Hepatocyte (in vitro differentiated cells): ENCODE measurements around the gene TSFM.

Experiments used
- EZH2 ChIP-seq: fragments of 200-600 bp; sonication (generic); IDR thresholded peaks from 2 replicates; pipeline ENCODE4 v1.6.1; 2016; ENCODE audit warnings: antibody characterized with exemption, mild to moderate bottlenecking, borderline replicate concordance
- TF ChIP-seq, protein P1 (sequence below): fragments of 200-600 bp; sonication (generic); IDR thresholded peaks from 2 replicates; pipeline ENCODE4 v1.5.1; 2016; ENCODE audit warnings: antibody characterized with exemption, mild to moderate bottlenecking; ENCODE audit not compliant: poor library complexity

DNA sequence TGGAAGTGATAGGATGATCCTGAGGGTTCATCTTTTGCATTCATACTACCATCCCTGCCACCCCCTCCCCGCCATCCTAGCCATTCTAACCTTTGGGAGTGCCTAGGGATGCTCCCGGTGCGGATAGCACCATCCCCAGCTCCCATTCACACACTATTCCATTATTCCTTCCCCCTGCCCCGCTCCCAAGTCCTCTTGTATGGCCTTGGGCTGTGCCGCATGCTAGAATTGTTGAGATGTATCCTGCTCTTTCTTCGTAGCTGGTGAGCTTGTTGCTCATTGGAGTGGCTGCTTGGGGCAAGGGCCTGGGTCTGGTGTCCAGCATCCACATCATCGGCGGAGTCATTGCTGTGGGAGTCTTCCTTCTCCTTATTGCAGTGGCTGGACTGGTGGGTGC lies 37.1 kb upstream of the TSFM start:
- TF ChIP-seq, protein P1, sequence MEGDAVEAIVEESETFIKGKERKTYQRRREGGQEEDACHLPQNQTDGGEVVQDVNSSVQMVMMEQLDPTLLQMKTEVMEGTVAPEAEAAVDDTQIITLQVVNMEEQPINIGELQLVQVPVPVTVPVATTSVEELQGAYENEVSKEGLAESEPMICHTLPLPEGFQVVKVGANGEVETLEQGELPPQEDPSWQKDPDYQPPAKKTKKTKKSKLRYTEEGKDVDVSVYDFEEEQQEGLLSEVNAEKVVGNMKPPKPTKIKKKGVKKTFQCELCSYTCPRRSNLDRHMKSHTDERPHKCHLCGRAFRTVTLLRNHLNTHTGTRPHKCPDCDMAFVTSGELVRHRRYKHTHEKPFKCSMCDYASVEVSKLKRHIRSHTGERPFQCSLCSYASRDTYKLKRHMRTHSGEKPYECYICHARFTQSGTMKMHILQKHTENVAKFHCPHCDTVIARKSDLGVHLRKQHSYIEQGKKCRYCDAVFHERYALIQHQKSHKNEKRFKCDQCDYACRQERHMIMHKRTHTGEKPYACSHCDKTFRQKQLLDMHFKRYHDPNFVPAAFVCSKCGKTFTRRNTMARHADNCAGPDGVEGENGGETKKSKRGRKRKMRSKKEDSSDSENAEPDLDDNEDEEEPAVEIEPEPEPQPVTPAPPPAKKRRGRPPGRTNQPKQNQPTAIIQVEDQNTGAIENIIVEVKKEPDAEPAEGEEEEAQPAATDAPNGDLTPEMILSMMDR, result no peak
- no peak for TF ChIP-seq EZH2
